Astrocyte of the cerebellum (primary cell): Measurements from ENCODE around the gene PPM1L.

Experiments
- DNase-seq: peaks from one replicate; pipeline ENCODE4 v3.0.0-alpha.2; 2011; ENCODE audit warnings: low read depth
- H3K4me3 ChIP-seq: 2 replicates; pipeline ENCODE4 v1.5.1; 2011; ENCODE audit warnings: mild to moderate bottlenecking, low read depth, low read length, moderate library complexity
- CTCF ChIP-seq: IDR thresholded peaks from 2 replicates; pipeline ENCODE4 v1.5.1; 2012; ENCODE audit warnings: low read length, low read depth, moderate library complexity, mild to moderate bottlenecking; ENCODE audit errors: missing control alignments
- in situ Hi-C: cut with HindIII; loops from 2 replicates; pipeline ENCODE4 v1.10.0; 2017; ENCODE audit warnings: low sequenced_read_pairs

The PPM1L gene

GRCh38 chr3:161050935-161051334, 294.9 kb downstream of the PPM1L start:
- no peak for TF ChIP-seq CTCF

DNA sequence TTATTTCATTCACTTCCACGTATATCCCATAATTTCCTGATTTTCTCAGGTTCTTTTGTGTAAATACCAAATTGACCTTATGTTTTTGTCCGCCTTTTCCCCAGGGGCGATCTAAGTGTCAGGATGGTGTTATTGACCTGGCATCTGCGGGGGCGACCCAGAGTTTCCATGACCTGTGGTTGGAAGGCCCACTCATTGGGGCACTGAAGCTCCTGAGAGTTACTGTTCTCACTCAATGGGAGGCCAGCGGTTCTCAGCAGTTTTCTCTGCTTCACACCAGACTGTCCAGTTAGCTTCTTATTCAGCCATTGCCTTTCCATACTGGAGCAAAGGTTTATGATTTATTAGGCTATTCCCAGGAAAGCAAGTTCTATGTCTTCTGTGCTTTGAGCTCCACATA, 295.8 kb downstream of the PPM1L start:
- no peak for TF ChIP-seq CTCF
- no peak for DNase-seq
- in situ Hi-C loops = no loop called here
- H3K4me3 ChIP-seq = no peak overlapping the region

More at GRCh38 chr3:161050935-161051334, 294.9 kb downstream of the PPM1L start:
- in situ Hi-C loops = no loop called here
- H3K4me3 ChIP-seq = no peak overlapping the region
- no peak for DNase-seq

GRCh38 chr3:161054860-161055604, 299.0 kb downstream of the PPM1L start:
- DNase-seq = no peak
- in situ Hi-C loops = no loop called here
- no peak overlapping the region for H3K4me3 ChIP-seq
- TF ChIP-seq CTCF = no peak

DNA sequence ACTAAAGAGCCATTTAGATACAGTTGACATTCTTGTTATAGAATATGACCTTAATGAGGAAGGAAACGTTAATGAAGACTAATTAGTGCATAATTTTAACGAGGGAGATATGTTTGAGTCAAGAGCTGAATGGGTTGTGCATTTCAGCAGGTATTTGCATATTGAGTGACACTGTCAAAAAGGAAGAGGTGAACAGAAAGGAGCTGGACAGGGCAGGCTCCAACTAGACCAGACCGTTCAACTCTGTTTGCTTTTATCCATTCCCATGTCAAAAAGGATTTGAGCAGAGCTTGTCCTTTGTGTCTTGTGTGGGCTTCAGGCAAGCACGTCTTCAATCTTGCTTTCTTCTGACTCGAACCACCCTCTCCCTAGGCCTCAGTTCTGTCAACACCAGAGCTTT, 308.4 kb downstream of the PPM1L start:
- TF ChIP-seq CTCF = no peak
- H3K4me3 ChIP-seq = no peak overlapping the region
- no peak for DNase-seq
- in situ Hi-C loops = no loop called here

DNA sequence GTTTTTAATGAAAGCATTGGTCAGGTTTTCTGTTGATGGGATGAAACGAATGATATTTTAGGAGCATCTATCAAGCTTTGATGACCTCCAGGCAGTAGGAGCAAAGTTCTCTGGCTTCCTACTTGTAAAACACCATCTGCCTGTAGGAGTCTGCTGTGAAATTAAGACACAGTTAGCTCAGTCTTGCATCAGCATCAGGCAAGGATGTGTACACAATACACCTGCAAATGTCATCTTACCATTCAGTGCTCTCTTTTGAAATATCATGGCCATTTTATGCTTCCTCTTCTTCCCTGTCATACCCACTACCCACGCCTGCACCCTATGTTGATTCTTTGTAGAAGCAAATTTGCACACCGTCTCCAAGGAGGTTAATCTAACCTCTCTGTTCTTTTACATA, 310.9 kb downstream of the PPM1L start:
- in situ Hi-C loops = no loop called here
- H3K4me3 ChIP-seq = no peak overlapping the region
- DNase-seq = no peak
- TF ChIP-seq CTCF = no peak

DNA sequence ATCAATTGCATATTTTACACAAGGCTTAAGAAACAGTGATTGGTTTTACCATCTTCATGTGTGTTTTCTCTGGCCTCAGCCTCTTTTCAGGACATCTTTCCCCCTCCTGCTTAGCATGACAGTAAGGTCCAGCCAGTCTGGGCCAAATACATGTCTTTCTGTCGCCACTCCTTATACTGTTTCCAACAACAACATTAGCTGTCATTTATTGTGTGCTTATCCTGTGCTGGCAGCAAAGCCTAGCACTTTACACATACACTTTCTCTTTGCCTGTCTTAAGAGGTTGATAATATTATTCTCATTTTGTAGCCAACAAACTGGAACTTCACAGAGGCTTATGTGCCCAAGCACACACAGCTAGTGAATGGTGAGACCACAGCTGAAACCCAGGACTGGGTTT, 311.3 kb downstream of the PPM1L start:
- in situ Hi-C loops = no loop called here
- TF ChIP-seq CTCF = no peak
- no peak for DNase-seq
- H3K4me3 ChIP-seq = no peak overlapping the region
